B cell (primary cell): ENCODE results near the gene PGS1. TPM values are rescaled to one million over a fixed set of nuclear protein-coding genes. Genes with fewer than 3 reads are reported as not detected.

Source experiments
- ATAC-seq: fragments of 200-7000 bp; cut with Tn5 transposase; one replicate; pipeline ENCODE4 v1.10.0; 2021; ENCODE audit warnings: low read depth, mild to moderate bottlenecking, moderate number of reproducible peaks, moderate library complexity
- CTCF ChIA-PET: fragments of 350-600 bp; sonication (Branson Sonifier 250); formaldehyde crosslinking; loops from one replicate; lab custom pipeline; 2021; ENCODE audit warnings: antibody characterized with exemption, inconsistent platforms; lab: Charles Lee
- POLR2A ChIA-PET: fragments of 350-600 bp; sonication (Branson Sonifier 250); formaldehyde crosslinking; loops from one replicate; lab custom pipeline; 2021; ENCODE audit warnings: antibody characterized with exemption; lab: Charles Lee
- DNase-seq: peaks from one replicate; pipeline ENCODE4 v3.0.0; 2013
- H2AFZ ChIP-seq: 2 replicates; pipeline ENCODE4 v1.6.1; 2012; ENCODE audit warnings: mild to moderate bottlenecking, low read depth, low read length; ENCODE audit not compliant: insufficient read depth, poor library complexity, severe bottlenecking
- H3K27ac ChIP-seq, 2 donors: 1 replicate in 1 of 2; 2 replicates in 1 of 2; pipeline ENCODE4 v1.5.1; 2012 to 2013; ENCODE audit warnings: low read length in 2 of 2, mild to moderate bottlenecking in 2 of 2, moderate library complexity in 1 of 2
- H3K27me3 ChIP-seq, 4 experiments: fragments of 200-600 bp in 1 of 4; sonication (generic) in 1 of 4; replicated peaks in 1 of 4; 1 replicate in 2 of 4; 2 replicates in 2 of 4; pipeline versions ENCODE4 v1.6.1 to v1.7.0; 2013 to 2016; ENCODE audit warnings: low read length in 3 of 4, mild to moderate bottlenecking in 2 of 4, mixed read lengths in 1 of 4, moderate library complexity in 1 of 4; ENCODE audit not compliant: insufficient read depth in 4 of 4, control insufficient read depth in 3 of 4; ENCODE audit errors: control extremely low read depth in 1 of 4
- H3K36me3 ChIP-seq, 2 experiments: replicated peaks in 1 of 2; 1 replicate in 1 of 2; 2 replicates in 1 of 2; pipeline versions ENCODE4 v1.6.1 to v1.7.1; 2013; ENCODE audit warnings: low read length in 1 of 2; ENCODE audit not compliant: insufficient read depth in 2 of 2, control insufficient read depth in 1 of 2; ENCODE audit errors: control extremely low read depth in 1 of 2, extremely low read depth in 1 of 2
- H3K4me1 ChIP-seq, 2 donors: fragments of 200-600 bp in 1 of 2; sonication (generic) in 1 of 2; 1 replicate in 1 of 2; 2 replicates in 1 of 2; pipeline versions ENCODE4 v1.5.1 to v1.6.1; 2013 to 2017; ENCODE audit warnings: low read length in 2 of 2; ENCODE audit not compliant: control insufficient read depth in 2 of 2, insufficient read depth in 2 of 2
- H3K4me2 ChIP-seq: replicated peaks from 2 replicates; pipeline ENCODE3; 2012; ENCODE audit warnings: mild to moderate bottlenecking, low read depth, low read length; ENCODE audit not compliant: poor library complexity, severe bottlenecking
- H3K4me3 ChIP-seq, 5 experiments: fragments of 200-600 bp in 1 of 5; sonication (generic) in 1 of 5; 1 replicate in 3 of 5; 2 replicates in 2 of 5; pipeline versions ENCODE4 v1.5.1 to v1.7.0; 2011 to 2016; ENCODE audit warnings: low read length in 4 of 5, mild to moderate bottlenecking in 4 of 5, low read depth in 2 of 5, control low read depth in 1 of 5, moderate library complexity in 1 of 5; ENCODE audit not compliant: insufficient read depth in 1 of 5; ENCODE audit errors: control extremely low read depth in 1 of 5, extremely low read depth in 1 of 5
- H3K79me2 ChIP-seq: fragments of 200-600 bp; sonication (generic); one replicate; pipeline ENCODE4 v1.6.0; 2016; ENCODE audit warnings: low read length; ENCODE audit not compliant: control insufficient read depth, insufficient read depth
- H3K9ac ChIP-seq: fragments of 200-600 bp; sonication (generic); 2 replicates; pipeline ENCODE4 v1.6.1; 2017; ENCODE audit warnings: mild to moderate bottlenecking, low read length, moderate library complexity
- H3K9me3 ChIP-seq, 3 donors: one replicate each; pipeline versions ENCODE4 v1.6.1 to v1.7.1; 2013; ENCODE audit warnings: low read length in 2 of 3; ENCODE audit not compliant: control insufficient read depth in 2 of 3, insufficient read depth in 1 of 3; ENCODE audit errors: control extremely low read depth in 1 of 3
- H4K20me1 ChIP-seq: 2 replicates; pipeline ENCODE4 v1.6.0; 2012; ENCODE audit warnings: mild to moderate bottlenecking, low read length; ENCODE audit not compliant: insufficient read depth, control insufficient read depth, poor library complexity, severe bottlenecking
- H3K27ac Mint-ChIP-seq: one replicate; pipeline ENCODE4 v1.8.0; 2021; ENCODE audit warnings: mixed read lengths
- H3K27me3 Mint-ChIP-seq: one replicate; pipeline ENCODE4 v1.8.0; 2021; ENCODE audit warnings: mixed read lengths
- H3K4me1 Mint-ChIP-seq: one replicate; pipeline ENCODE4 v1.8.0; 2021; ENCODE audit warnings: mixed read lengths
- H3K4me3 Mint-ChIP-seq: one replicate; pipeline ENCODE4 v1.8.0; 2021; ENCODE audit warnings: mixed read lengths
- H3K9me3 Mint-ChIP-seq: one replicate; pipeline ENCODE4 v1.8.0; 2022; ENCODE audit warnings: mixed read lengths; ENCODE audit not compliant: insufficient read depth
- EZH2 ChIP-seq: IDR thresholded peaks from 2 replicates; pipeline ENCODE4 v1.6.1; 2012; ENCODE audit warnings: borderline replicate concordance, low read depth, mild to moderate bottlenecking, moderate library complexity, low read length; ENCODE audit not compliant: insufficient read depth, poor library complexity, severe bottlenecking
- WGBS: methylation state at CpG from one replicate; pipeline ENCODE4 v1.1.5; 2013; ENCODE audit warnings: missing lambda C conversion rate; ENCODE audit not compliant: insufficient coverage; 5-methylcytosine and 5-hydroxymethylcytosine counted together
- intact Hi-C: fragments of 100-400 bp; cut with micrococcal nuclease; formaldehyde crosslinking; loops from one replicate; pipeline ENCODE4 v1.10.0; 2022
- polyA plus RNA-seq: library from polyadenylated mRNA; depleted of rRNA; stranded (reverse); fragments of >200 nt; gene quantifications from 2 replicates; pipeline ENCODE4 v1.2.3, GENCODE V29; 2012
- total RNA-seq, 2 donors: library from RNA; stranded (reverse); fragments of 120-200 nt in 1 of 2; gene quantifications; 1 replicate in 1 of 2; 2 replicates in 1 of 2; pipeline versions ENCODE4 v1.2.3 to v1.2.4, GENCODE V29; 2013 to 2022
- TF ChIP-seq, protein P1 (sequence below): fragments of 200-600 bp; IDR thresholded peaks from one replicate; pipeline ENCODE4 v1.8.0; 2022; ENCODE audit warnings: antibody characterized with exemption, mild to moderate bottlenecking

Gene PGS1
- total and polyA plus RNA-seq, 2 donors (not counting 1 experiment from before 2014, with no cell fraction given), result 85.1 to 88.3 TPM

DNA sequence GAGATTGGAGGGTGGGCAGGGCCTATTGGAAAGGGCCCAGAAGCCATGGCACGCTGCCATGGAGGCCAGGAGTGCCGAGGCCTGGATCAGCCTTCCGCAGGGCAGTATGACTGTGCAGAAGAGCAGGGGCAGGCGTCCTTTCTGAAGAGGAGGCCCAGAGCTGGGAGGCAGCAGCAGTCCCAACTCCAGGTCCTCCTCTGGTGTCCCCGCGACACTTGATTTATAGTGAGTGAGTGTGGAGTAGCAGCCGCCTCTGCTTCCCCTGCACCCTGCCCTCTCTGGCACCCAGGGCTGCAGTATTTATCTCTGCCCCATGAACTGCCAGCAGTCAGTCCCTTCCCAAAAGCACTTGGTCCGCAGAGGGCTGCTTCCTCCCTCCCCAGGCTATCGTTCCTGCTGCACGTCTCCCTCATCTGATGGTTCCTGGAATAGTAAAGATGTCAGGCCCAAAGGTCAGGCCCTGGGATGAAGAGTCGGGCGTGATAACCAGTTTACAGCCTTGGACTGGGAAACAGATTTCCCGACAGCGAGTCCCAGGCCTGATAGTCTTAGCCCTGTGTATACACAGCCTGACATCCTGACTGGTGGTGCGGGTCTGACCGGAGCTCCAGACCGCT, 32.9 kb downstream of the PGS1 start:
- ChIA-PET CTCF (interaction anchor here (0.6 to 2.1 kb wide), 3 partner anchors 10 to 135 kb away, joined by 3 to 9 read pairs (median 4); no protein-coding TSS in a partner anchor), POLR2A (no interaction called here)
- peaks cover 0 to 62% of the 10 kb centered on the region in 2 experiments for H3K36me3 ChIP-seq
- no peak for ATAC-seq
- intact Hi-C loops, result no loop called here
- H3K4me3 ChIP-seq, result no peak overlapping the region
- no peaks in the 10 kb centered on the region for H3K27me3 Mint-ChIP-seq
- peaks cover 24% of the 10 kb centered on the region for H3K4me1 Mint-ChIP-seq
- no peak for DNase-seq
- H3K79me2 ChIP-seq, result peaks cover 56% of the 10 kb centered on the region
- no peaks in the 10 kb centered on the region for H3K9me3 ChIP-seq
- H3K4me2 ChIP-seq, result no peak overlapping the region
- H3K27ac ChIP-seq, result no peak overlapping the region
- TF ChIP-seq, protein P1, sequence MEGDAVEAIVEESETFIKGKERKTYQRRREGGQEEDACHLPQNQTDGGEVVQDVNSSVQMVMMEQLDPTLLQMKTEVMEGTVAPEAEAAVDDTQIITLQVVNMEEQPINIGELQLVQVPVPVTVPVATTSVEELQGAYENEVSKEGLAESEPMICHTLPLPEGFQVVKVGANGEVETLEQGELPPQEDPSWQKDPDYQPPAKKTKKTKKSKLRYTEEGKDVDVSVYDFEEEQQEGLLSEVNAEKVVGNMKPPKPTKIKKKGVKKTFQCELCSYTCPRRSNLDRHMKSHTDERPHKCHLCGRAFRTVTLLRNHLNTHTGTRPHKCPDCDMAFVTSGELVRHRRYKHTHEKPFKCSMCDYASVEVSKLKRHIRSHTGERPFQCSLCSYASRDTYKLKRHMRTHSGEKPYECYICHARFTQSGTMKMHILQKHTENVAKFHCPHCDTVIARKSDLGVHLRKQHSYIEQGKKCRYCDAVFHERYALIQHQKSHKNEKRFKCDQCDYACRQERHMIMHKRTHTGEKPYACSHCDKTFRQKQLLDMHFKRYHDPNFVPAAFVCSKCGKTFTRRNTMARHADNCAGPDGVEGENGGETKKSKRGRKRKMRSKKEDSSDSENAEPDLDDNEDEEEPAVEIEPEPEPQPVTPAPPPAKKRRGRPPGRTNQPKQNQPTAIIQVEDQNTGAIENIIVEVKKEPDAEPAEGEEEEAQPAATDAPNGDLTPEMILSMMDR, result no peak
- TF ChIP-seq EZH2, result no peak
- peaks cover 86% of the 10 kb centered on the region for H4K20me1 ChIP-seq
- no peaks in the 10 kb centered on the region for H3K27me3 ChIP-seq
- no peak overlapping the region for H3K4me3 Mint-ChIP-seq
- no peak overlapping the region for H2AFZ ChIP-seq
- 95% methylated on average over 11 of the region's 17 CpGs for WGBS
- no peak overlapping the region for H3K27ac Mint-ChIP-seq
- H3K4me1 ChIP-seq, result peaks cover 0 to 6% of the 10 kb centered on the region in 2 donors
- no peak overlapping the region for H3K9ac ChIP-seq
- no peaks in the 10 kb centered on the region for H3K9me3 Mint-ChIP-seq

- peak overlapping the region; percentile 20 for H3K27ac Mint-ChIP-seq
- H3K4me1 Mint-ChIP-seq, result peaks cover 24% of the 10 kb centered on the region
These were observed 34.0 kb downstream of the PGS1 start for GRCh38 chr17:78412403-78412802.

More at GRCh38 chr17:78412403-78412802, 34.0 kb downstream of the PGS1 start:
- H3K4me3 Mint-ChIP-seq, result no peak overlapping the region
- Histone ChIP-seq H3K27me3 (no peaks in the 10 kb centered on the region), H3K4me3 (no peak overlapping the region), H3K79me2 (peaks cover 46% of the 10 kb centered on the region), H3K4me1 (peaks cover 0 to 6% of the 10 kb centered on the region in 2 donors), H4K20me1 (peaks cover 79% of the 10 kb centered on the region), H2AFZ (no peak overlapping the region), H3K9me3 (no peaks in the 10 kb centered on the region), H3K9ac (no peak overlapping the region), H3K27ac (no peak overlapping the region), H3K4me2 (no peak overlapping the region), H3K36me3 (peaks cover 0 to 61% of the 10 kb centered on the region in 2 experiments)
- ChIA-PET POLR2A (interaction anchor here (0.6 kb wide), 1 partner anchor 321 kb away, joined by 3 read pairs; no protein-coding TSS in a partner anchor), CTCF (interaction anchor here (0.6 to 1.0 kb wide), 3 partner anchors 9 to 296 kb away, joined by 3 to 4 read pairs (median 3); no protein-coding TSS in a partner anchor)
- intact Hi-C loops, result no loop called here
- H3K9me3 Mint-ChIP-seq, result no peaks in the 10 kb centered on the region
- WGBS, result 90% methylated on average over 6 of the region's 10 CpGs
- H3K27me3 Mint-ChIP-seq, result no peaks in the 10 kb centered on the region
- ATAC-seq, result no peak
- DNase-seq, result no peak
- TF ChIP-seq, protein P1, result no peak
- TF ChIP-seq EZH2, result no peak
